ENCODE measurements around the gene TMEM151B. TPM values are rescaled to one million over a fixed set of nuclear protein-coding genes. Genes with fewer than 3 reads are reported as not detected.

The TMEM151B gene
- total RNA-seq, 3 donors from 2014 or later (not counting 1 experiment from before 2014, with no cell fraction given), result not detected

DNA sequence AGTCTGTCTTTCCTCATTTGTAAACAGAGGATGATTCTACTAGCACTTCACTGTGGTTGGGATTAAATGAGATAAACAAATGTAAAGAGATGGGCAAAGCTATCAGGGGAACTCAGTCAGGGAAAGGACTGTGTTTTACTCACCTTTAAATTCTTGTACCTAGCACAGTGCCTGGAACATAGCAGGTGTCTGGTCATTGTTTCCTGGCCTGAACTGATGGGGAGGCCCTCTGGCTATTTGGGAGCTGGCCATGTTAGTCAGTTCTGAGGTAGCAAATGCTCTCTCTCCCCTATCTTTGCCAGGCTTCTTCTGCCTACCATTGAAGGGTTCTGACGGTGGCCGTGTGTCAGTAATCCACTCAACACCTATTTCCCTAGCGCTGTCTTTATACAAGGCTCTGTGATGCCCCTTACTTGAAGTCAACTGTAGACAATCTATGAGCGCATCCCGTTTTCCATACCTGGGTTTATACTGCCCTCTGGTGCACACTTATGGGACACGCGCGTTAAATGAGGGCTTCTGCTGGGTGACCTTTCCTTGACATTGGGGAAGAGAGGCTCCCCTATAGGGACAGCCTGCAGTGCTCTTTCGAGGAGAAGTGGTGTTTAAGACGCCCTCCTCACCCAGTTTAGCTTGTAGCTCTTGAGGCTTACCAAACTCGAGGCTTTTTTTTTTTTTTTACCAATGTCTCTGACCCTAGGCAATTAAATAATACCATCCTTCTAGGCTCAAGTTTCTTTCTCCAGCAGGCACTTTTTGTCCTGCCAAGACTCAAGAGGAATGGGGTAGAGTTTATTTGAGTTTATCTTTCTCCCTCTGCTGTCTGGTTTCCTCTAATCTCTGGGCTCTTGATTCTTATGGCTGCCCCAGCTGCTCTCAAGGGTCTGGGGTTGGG is 68.2 kb downstream of the TMEM151B start:
- H3K27me3 ChIP-seq (ENCODE audit: control insufficient read depth, insufficient read depth, low read length), result peaks cover 5% of the 10 kb centered on the region

DNA sequence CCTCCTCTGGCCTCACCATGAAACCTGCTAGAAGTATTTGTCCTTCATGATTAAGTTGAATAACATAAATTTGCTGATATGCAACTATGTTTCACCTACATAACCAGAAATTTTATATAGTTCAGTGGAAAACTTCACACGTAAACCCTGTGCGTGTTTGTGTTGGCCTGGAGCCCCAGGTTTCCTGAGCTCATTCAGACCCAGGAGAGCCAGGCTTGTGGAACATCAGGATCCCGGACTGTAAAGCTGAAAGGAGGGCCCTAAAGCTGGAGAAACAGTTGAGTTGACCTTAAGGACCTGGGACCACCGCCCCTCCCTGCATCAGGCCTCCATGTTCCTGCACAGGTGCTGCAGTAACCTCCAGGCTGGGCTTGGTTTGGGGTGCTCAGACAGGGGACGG is 69.1 kb downstream of the TMEM151B start:
- DNase-seq, result no peak
- Histone ChIP-seq H3K4me1 (ENCODE audit: control insufficient read depth, insufficient read depth, low read length) (no peaks in the 10 kb centered on the region), H3K27ac (ENCODE audit: low read length) (no peak overlapping the region), H3K9me3 (ENCODE audit: control insufficient read depth, insufficient read depth, low read length) (no peaks in the 10 kb centered on the region), H3K36me3 (ENCODE audit: control insufficient read depth, insufficient read depth, low read length) (no peaks in the 10 kb centered on the region), H3K27me3 (ENCODE audit: control insufficient read depth, insufficient read depth, low read length) (peaks cover 5% of the 10 kb centered on the region), H3K4me3 (ENCODE audit: low read length) (no peak overlapping the region)
- no peak for TF ChIP-seq CTCF (IDR thresholded peaks at IDR 0.05)
- Mint-ChIP-seq H3K27ac (no peak overlapping the region), H3K4me1 (no peaks in the 10 kb centered on the region), H3K36me3 (no peaks in the 10 kb centered on the region), H3K9me3 (no peaks in the 10 kb centered on the region), H3K4me3 (no peak overlapping the region), H3K27me3 (ENCODE audit: low read depth in 2 of 2) (peaks cover 27 to 29% of the 10 kb centered on the region in 2 donors)
- ATAC-seq, result no peak
- 85% methylated on average over 5 of the region's 5 CpGs for WGBS (ENCODE audit: insufficient coverage)
- intact Hi-C loops (cut with micrococcal nuclease), result loop anchor here (2.0 kb wide), 1 partner anchor 70 kb away; no protein-coding TSS in a partner anchor

More for the DNA sequence above, 68.2 kb downstream of the TMEM151B start:
- H3K4me1 Mint-ChIP-seq, result no peaks in the 10 kb centered on the region
- DNase-seq, result peak; percentile 37 to 84
- Histone ChIP-seq H3K27ac (ENCODE audit: low read length) (no peak overlapping the region), H3K4me1 (ENCODE audit: control insufficient read depth, insufficient read depth, low read length) (no peaks in the 10 kb centered on the region), H3K4me3 (ENCODE audit: low read length) (no peak overlapping the region), H3K36me3 (ENCODE audit: control insufficient read depth, insufficient read depth, low read length) (no peaks in the 10 kb centered on the region), H3K9me3 (ENCODE audit: control insufficient read depth, insufficient read depth, low read length) (no peaks in the 10 kb centered on the region)
- H3K27ac Mint-ChIP-seq, result no peak overlapping the region
- WGBS (ENCODE audit: insufficient coverage), result 4% methylated on average over 11 of the region's 11 CpGs
- intact Hi-C loops (cut with micrococcal nuclease), result loop anchor here (1.0 to 2.0 kb wide), 3 partner anchors 70 to 242 kb away; no protein-coding TSS in a partner anchor
- no peak overlapping the region for H3K4me3 Mint-ChIP-seq
- ATAC-seq, result peak; percentile 77 to 91 (median 91)
- peak; percentile 61 for TF ChIP-seq CTCF (IDR thresholded peaks at IDR 0.05)
- peaks cover 21 to 25% of the 10 kb centered on the region in 2 donors for H3K27me3 Mint-ChIP-seq (ENCODE audit: low read depth in 2 of 2)
- H3K36me3 Mint-ChIP-seq, result no peaks in the 10 kb centered on the region
- H3K9me3 Mint-ChIP-seq, result no peaks in the 10 kb centered on the region

DNA sequence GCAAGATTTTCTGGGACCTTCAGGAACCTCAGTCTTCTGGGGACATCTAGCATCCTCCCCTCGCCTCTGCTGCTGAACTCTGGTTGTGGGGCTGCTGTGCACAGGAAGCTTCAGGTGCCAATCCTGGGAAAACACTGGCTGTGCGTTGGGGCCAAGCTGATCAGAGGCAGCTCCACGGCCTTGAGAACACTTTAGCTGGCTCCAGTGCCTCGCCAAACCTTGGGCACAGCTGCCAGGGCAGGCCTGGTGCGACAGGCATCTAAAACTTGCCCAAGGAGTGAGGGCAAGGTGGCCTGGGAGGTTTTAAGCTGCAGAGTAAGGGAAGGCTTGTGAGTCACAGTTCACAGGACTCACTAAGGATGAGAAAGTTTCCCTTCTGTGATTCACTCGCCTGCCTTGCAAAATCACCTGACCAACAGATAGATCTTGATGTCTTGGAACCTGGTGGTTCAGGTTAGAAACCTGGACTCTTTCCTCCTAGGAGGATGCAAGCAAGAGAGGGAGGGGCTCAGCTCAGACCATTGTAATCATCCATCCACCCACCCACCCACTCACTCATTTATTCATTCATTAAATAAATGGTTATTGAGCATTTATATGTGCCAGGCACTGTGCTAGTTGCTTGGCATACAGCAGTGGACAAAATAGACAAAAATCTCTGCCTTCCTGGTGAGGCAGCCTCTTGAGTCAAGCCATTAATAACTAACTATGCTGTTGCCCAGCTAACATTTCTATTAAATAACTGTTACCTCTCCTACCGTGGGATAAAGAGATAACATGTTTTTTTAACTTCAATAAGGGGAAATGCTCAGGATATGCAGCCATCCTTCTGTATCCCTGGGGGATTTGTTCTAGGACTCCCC is 69.7 kb downstream of the TMEM151B start:
- intact Hi-C loops (cut with micrococcal nuclease), result loop anchor here (2.0 kb wide), 1 partner anchor 71 kb away; no protein-coding TSS in a partner anchor
- DNase-seq, result no peak
- H3K36me3 Mint-ChIP-seq, result no peaks in the 10 kb centered on the region
- H3K27me3 Mint-ChIP-seq (ENCODE audit: low read depth in 2 of 2), result peaks cover 33 to 34% of the 10 kb centered on the region in 2 donors
- H3K36me3 ChIP-seq (ENCODE audit: control insufficient read depth, insufficient read depth, low read length), result no peaks in the 10 kb centered on the region
- peaks cover 5% of the 10 kb centered on the region for H3K27me3 ChIP-seq (ENCODE audit: control insufficient read depth, insufficient read depth, low read length)
- ATAC-seq, result no peak
- no peak overlapping the region for H3K4me3 ChIP-seq (ENCODE audit: low read length)
- no peaks in the 10 kb centered on the region for H3K4me1 Mint-ChIP-seq
- H3K4me1 ChIP-seq (ENCODE audit: control insufficient read depth, insufficient read depth, low read length), result no peaks in the 10 kb centered on the region
- no peaks in the 10 kb centered on the region for H3K9me3 Mint-ChIP-seq
- no peaks in the 10 kb centered on the region for H3K9me3 ChIP-seq (ENCODE audit: control insufficient read depth, insufficient read depth, low read length)
- H3K27ac Mint-ChIP-seq, result no peak overlapping the region
- no peak overlapping the region for H3K4me3 Mint-ChIP-seq
- 79% methylated on average over 7 of the region's 7 CpGs for WGBS (ENCODE audit: insufficient coverage)
- no peak for TF ChIP-seq CTCF (IDR thresholded peaks at IDR 0.05)
- no peak overlapping the region for H3K27ac ChIP-seq (ENCODE audit: low read length)

Data from natural killer cell (primary cell).